Adrenal gland (tissue), 5 donors: ENCODE results near the gene KANSL1L.

Experiments used
- POLR2A ChIP-seq, 2 donors: fragments of 450-650 bp; IDR thresholded peaks; one replicate each; pipeline ENCODE4 v1.6.1; 2017; ENCODE audit warnings: antibody characterized with exemption in 2 of 2, mild to moderate bottlenecking in 2 of 2, moderate library complexity in 1 of 2
- TF ChIP-seq, protein P1 (sequence below), 6 experiments: fragments of 450-650 bp in 4 of 6; fragments of 200-600 bp in 2 of 6; sonication (generic) in 1 of 6; IDR thresholded peaks; 1 replicate in 5 of 6; 2 replicates in 1 of 6; pipeline versions ENCODE4 v1.5.1 to v1.8.0; 2016 to 2021; ENCODE audit warnings: antibody characterized with exemption in 6 of 6, mild to moderate bottlenecking in 2 of 6, moderate library complexity in 1 of 6
- donor health status: DM: no; HTN: no; CAD: no.

DNA sequence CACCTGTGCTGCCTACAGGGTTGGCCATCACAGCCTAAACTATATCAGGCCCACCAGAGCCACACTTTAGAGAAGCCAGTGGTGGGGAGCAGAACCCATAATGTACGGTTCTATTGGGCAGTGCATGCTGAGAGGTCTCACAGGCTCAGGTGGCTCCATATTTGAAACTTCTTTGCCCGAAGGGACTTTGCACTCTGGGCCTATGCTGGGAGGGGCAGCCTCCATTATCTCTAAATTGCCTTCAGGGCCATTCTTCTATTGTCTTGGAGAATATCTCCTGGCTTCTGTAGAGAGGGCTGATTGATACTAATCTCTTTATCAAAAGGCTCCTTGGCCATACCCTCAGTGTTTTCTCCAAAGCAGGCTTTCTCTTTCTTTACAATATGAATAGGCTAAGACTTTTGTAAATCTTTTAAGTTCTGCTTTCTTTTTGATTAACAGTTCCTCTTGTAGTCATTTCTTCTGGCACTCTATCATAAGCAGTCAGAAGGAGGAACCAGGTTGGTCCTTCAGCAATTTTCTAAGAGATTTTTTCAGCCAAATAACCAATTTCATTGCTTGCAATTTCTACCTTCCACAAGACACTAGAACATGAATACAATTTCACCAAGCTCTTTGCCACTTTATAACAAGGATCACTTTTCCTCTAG, 124.2 kb downstream of the KANSL1L start:
- no peak for TF ChIP-seq POLR2A (IDR thresholded peaks at IDR 0.05)
- TF ChIP-seq, protein P1, sequence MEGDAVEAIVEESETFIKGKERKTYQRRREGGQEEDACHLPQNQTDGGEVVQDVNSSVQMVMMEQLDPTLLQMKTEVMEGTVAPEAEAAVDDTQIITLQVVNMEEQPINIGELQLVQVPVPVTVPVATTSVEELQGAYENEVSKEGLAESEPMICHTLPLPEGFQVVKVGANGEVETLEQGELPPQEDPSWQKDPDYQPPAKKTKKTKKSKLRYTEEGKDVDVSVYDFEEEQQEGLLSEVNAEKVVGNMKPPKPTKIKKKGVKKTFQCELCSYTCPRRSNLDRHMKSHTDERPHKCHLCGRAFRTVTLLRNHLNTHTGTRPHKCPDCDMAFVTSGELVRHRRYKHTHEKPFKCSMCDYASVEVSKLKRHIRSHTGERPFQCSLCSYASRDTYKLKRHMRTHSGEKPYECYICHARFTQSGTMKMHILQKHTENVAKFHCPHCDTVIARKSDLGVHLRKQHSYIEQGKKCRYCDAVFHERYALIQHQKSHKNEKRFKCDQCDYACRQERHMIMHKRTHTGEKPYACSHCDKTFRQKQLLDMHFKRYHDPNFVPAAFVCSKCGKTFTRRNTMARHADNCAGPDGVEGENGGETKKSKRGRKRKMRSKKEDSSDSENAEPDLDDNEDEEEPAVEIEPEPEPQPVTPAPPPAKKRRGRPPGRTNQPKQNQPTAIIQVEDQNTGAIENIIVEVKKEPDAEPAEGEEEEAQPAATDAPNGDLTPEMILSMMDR (IDR thresholded peaks at IDR 0.05), result no peak
